H1 (cell line): ENCODE results near the gene RUBCN. TPM values are rescaled to one million over a fixed set of nuclear protein-coding genes. Genes with fewer than 3 reads are reported as not detected.
"Not testable (repeated sequence)": the region's sequence is repeated elsewhere in the genome, so short reads cannot be mapped to it uniquely, and the experiment has no call there.

ENCODE experiments used
- CTCF ChIA-PET: fragments of 300-600 bp; sonication (Branson Sonifier 250); formaldehyde crosslinking; loops from one replicate; lab custom pipeline; 2021; ENCODE audit not compliant: partially characterized antibody; lab: Charles Lee
- POLR2A ChIA-PET: fragments of 300-600 bp; sonication (Branson Sonifier 250); formaldehyde crosslinking; loops from one replicate; lab custom pipeline; 2021; ENCODE audit warnings: inconsistent platforms; ENCODE audit not compliant: partially characterized antibody; lab: Charles Lee
- DNase-seq, 2 experiments: peaks; one replicate each; pipeline versions ENCODE4 v3.0.0 to v3.0.0-alpha.2; 2010 to 2022; ENCODE audit warnings: low spot score in 2 of 2, low read depth in 1 of 2, mixed read lengths in 1 of 2
- FAIRE-seq: peaks from 2 replicates; lab custom pipeline; 2011; peaks lifted over from hg19 to GRCh38; lab: Jason Lieb, UNC
- H2AFZ ChIP-seq: 2 replicates; pipeline ENCODE4 v1.8.1; 2012; ENCODE audit warnings: low read length, inconsistent platforms
- H2AK5ac ChIP-seq: 2 replicates; pipeline ENCODE4 v1.6.1; 2013; ENCODE audit warnings: low read depth, low read length
- H2BK120ac ChIP-seq: replicated peaks from 2 replicates; pipeline ENCODE3; 2013; ENCODE audit warnings: low read depth, low read length, inconsistent platforms
- H2BK12ac ChIP-seq: 2 replicates; pipeline ENCODE4 v1.6.1; 2013; ENCODE audit warnings: low read depth, low read length
- H2BK15ac ChIP-seq: 2 replicates; pipeline ENCODE4 v1.6.1; 2013; ENCODE audit warnings: low read length
- H2BK20ac ChIP-seq: 2 replicates; pipeline ENCODE4 v1.6.1; 2013; ENCODE audit warnings: low read length
- H2BK5ac ChIP-seq: 2 replicates; pipeline ENCODE4 v1.6.1; 2013; ENCODE audit warnings: low read depth, low read length
- H3K14ac ChIP-seq: 2 replicates; pipeline ENCODE4 v1.6.1; 2013; ENCODE audit warnings: inconsistent platforms; ENCODE audit not compliant: insufficient read length
- H3K18ac ChIP-seq: 2 replicates; pipeline ENCODE4 v1.6.1; 2013; ENCODE audit warnings: low read length; ENCODE audit errors: extremely low read depth
- H3K23ac ChIP-seq: 2 replicates; pipeline ENCODE4 v1.6.1; 2013; ENCODE audit warnings: inconsistent platforms; ENCODE audit not compliant: insufficient read length
- H3K23me2 ChIP-seq: 2 replicates; pipeline ENCODE4 v1.6.1; 2013; ENCODE audit warnings: low read depth, low read length
- H3K27ac ChIP-seq: 2 replicates; pipeline ENCODE4 v1.6.1; 2011; ENCODE audit warnings: low read depth, low read length, inconsistent platforms
- H3K27me3 ChIP-seq, 4 experiments: replicated peaks in 1 of 4; 1 replicate in 1 of 4; 2 replicates in 3 of 4; pipeline versions ENCODE4 v1.6.1 to v1.8.1; 2011 to 2013; ENCODE audit warnings: low read length in 3 of 4, mild to moderate bottlenecking in 3 of 4, inconsistent platforms in 2 of 4, mixed read lengths in 2 of 4, moderate library complexity in 1 of 4; ENCODE audit not compliant: control insufficient read depth in 3 of 4, insufficient read depth in 3 of 4; ENCODE audit errors: extremely low read depth in 1 of 4
- H3K36me3 ChIP-seq, 4 experiments: 2 replicates each; pipeline versions ENCODE4 v1.6.1 to v1.8.1; 2011 to 2013; ENCODE audit warnings: mild to moderate bottlenecking in 4 of 4, low read length in 3 of 4, moderate library complexity in 2 of 4, control low read depth in 1 of 4, inconsistent platforms in 1 of 4; ENCODE audit not compliant: insufficient read depth in 4 of 4, control insufficient read depth in 2 of 4
- H3K4ac ChIP-seq: replicated peaks from 2 replicates; pipeline ENCODE3; 2013; ENCODE audit warnings: low read length, low read depth, mixed read lengths, inconsistent platforms; ENCODE audit not compliant: insufficient read length
- H3K4me1 ChIP-seq, 4 experiments: replicated peaks in 1 of 4; 1 replicate in 1 of 4; 2 replicates in 3 of 4; pipeline versions ENCODE4 v1.6.1 to v1.8.1; 2011 to 2013; ENCODE audit warnings: low read length in 3 of 4, inconsistent platforms in 2 of 4, mixed read lengths in 1 of 4; ENCODE audit not compliant: insufficient read depth in 4 of 4, control insufficient read depth in 3 of 4
- H3K4me2 ChIP-seq, 2 experiments: 2 replicates each; pipeline versions ENCODE4 v1.6.1 to v1.8.1; 2011 to 2013; ENCODE audit warnings: low read depth in 2 of 2, low read length in 2 of 2, control low read depth in 1 of 2, inconsistent platforms in 1 of 2, mild to moderate bottlenecking in 1 of 2; ENCODE audit not compliant: insufficient read depth in 1 of 2
- H3K4me3 ChIP-seq, 4 experiments: fragments of 200-600, 300-600 bp in 1 of 4; sonication (generic), shearing (Covaris generic), sonication (Bioruptor Twin) in 1 of 4; 2 replicates each; pipeline versions ENCODE4 v1.5.1 to v1.8.1; 2011 to 2016; ENCODE audit warnings: low read length in 4 of 4, low read depth in 3 of 4, control low read depth in 2 of 4, inconsistent platforms in 2 of 4, mild to moderate bottlenecking in 2 of 4, mixed read lengths in 1 of 4, moderate library complexity in 1 of 4; ENCODE audit not compliant: insufficient read depth in 2 of 4; ENCODE audit errors: extremely low read depth in 1 of 4
- H3K56ac ChIP-seq: replicated peaks from 2 replicates; pipeline ENCODE3; 2013; ENCODE audit warnings: low read depth, mild to moderate bottlenecking, mixed read lengths, low read length, inconsistent platforms; ENCODE audit not compliant: insufficient read length
- H3K79me1 ChIP-seq: 2 replicates; pipeline ENCODE4 v1.6.1; 2013; ENCODE audit warnings: low read depth, low read length, control low read depth
- H3K79me2 ChIP-seq, 2 experiments: 2 replicates each; pipeline versions ENCODE4 v1.6.1 to v1.8.1; 2012 to 2013; ENCODE audit warnings: low read length in 2 of 2, mild to moderate bottlenecking in 2 of 2, inconsistent platforms in 1 of 2; ENCODE audit not compliant: insufficient read depth in 2 of 2, control insufficient read depth in 1 of 2
- H3K9ac ChIP-seq, 4 experiments: replicated peaks in 1 of 4; 1 replicate in 1 of 4; 2 replicates in 3 of 4; pipeline versions ENCODE4 v1.6.1 to v1.8.1; 2011 to 2013; ENCODE audit warnings: low read depth in 3 of 4, low read length in 3 of 4, control low read depth in 2 of 4, mild to moderate bottlenecking in 2 of 4, moderate library complexity in 2 of 4, inconsistent platforms in 1 of 4; ENCODE audit errors: extremely low read depth in 1 of 4
- H3K9me3 ChIP-seq, 2 experiments: 2 replicates each; pipeline versions ENCODE4 v1.6.1 to v1.8.1; 2012 to 2013; ENCODE audit warnings: mild to moderate bottlenecking in 2 of 2, moderate library complexity in 2 of 2, control low read depth in 1 of 2, inconsistent platforms in 1 of 2, low read depth in 1 of 2, low read length in 1 of 2, mixed read lengths in 1 of 2; ENCODE audit not compliant: insufficient read depth in 2 of 2
- H4K20me1 ChIP-seq, 2 experiments: replicated peaks in 1 of 2; 2 replicates each; pipeline versions ENCODE3 to v1.8.1; 2011 to 2013; ENCODE audit warnings: inconsistent platforms in 2 of 2, low read length in 2 of 2, mild to moderate bottlenecking in 1 of 2; ENCODE audit not compliant: insufficient read depth in 2 of 2, control insufficient read depth in 1 of 2
- H4K5ac ChIP-seq: 2 replicates; pipeline ENCODE4 v1.6.1; 2013; ENCODE audit warnings: low read length, low read depth, mixed read lengths, inconsistent platforms; ENCODE audit not compliant: insufficient read length
- H4K8ac ChIP-seq: 2 replicates; pipeline ENCODE4 v1.8.0; 2013; ENCODE audit warnings: mild to moderate bottlenecking, moderate library complexity, low read length, inconsistent platforms; ENCODE audit not compliant: insufficient read depth; ENCODE audit errors: extremely low read depth
- H4K91ac ChIP-seq: replicated peaks from 2 replicates; pipeline ENCODE3; 2013; ENCODE audit warnings: low read length, mixed read lengths, inconsistent platforms; ENCODE audit not compliant: insufficient read length
- WGBS, 2 experiments: shearing (Covaris generic) in 1 of 2; methylation state at CpG; one replicate each; pipeline versions ENCODE4 v1.1.6 to v1.1.7; 2013 to 2015; ENCODE audit warnings: low lambda C conversion rate in 2 of 2, mixed read lengths in 2 of 2, inconsistent platforms in 1 of 2, low coverage in 1 of 2, missing lambda C conversion rate in 1 of 2; ENCODE audit not compliant: insufficient replicate concordance in 2 of 2, insufficient coverage in 1 of 2, insufficient read length in 1 of 2; ENCODE audit errors: extremely low coverage in 1 of 2, missing lambda C conversion rate in 1 of 2; 5-methylcytosine and 5-hydroxymethylcytosine counted together
- polyA plus RNA-seq, 7 experiments: library from polyadenylated mRNA; depleted of rRNA in 3 of 7; stranded (reverse) in 5 of 7; unstranded in 2 of 7; fragments of >200 nt in 5 of 7; fragments of 200-250 nt in 2 of 7; gene quantifications; 1 replicate in 5 of 7; 2 replicates in 1 of 7; 4 replicates in 1 of 7; pipeline versions ENCODE4 v1.2.1 to v1.2.3, GENCODE V29; 2011 to 2013; ENCODE audit warnings: missing spikeins in 2 of 7, mixed read lengths in 2 of 7
- total RNA-seq: library from RNA; stranded (reverse); fragmentation: NEBNext Ultra II Directional; extraction: Animal tissue kit (Norgen Biotek cat#: 25700); gene quantifications from 2 replicates; pipeline ENCODE4 v1.2.1, GENCODE V29; 2021

Gene RUBCN
- total and polyA plus RNA-seq, 2 of the 8 experiments (the other 6 are each of a cell fraction or from before 2014, with no cell fraction given): 9.3 to 21.9 TPM

DNA sequence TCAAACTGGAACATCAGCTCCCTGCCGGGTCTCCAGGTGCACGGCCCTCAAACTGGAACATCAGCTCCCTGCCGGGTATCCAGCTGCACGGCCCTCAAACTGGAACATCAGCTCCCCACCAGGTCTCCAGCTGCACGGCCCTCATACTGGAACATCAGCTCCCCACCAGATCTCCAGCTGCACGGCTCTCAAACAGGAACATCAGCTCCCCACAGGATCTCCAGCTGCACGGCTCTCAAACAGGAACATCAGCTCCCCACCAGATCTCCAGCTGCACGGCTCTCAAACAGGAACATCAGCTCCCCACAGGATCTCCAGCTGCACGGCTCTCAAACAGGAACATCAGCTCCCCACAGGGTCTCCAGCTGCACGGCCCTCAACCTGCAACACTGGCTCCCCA is 99.1 kb downstream of the RUBCN start:
- H3K9ac ChIP-seq, H3K79me2 ChIP-seq, H3K23me2 ChIP-seq, H4K8ac ChIP-seq, H3K9me3 ChIP-seq, H3K4ac ChIP-seq, DNase-seq, H3K23ac ChIP-seq, H2AK5ac ChIP-seq, FAIRE-seq, H4K20me1 ChIP-seq, H2BK5ac ChIP-seq, H3K4me2 ChIP-seq, H2BK20ac ChIP-seq, H3K4me1 ChIP-seq, H3K36me3 ChIP-seq, H3K79me1 ChIP-seq, H4K91ac ChIP-seq, H4K5ac ChIP-seq, H3K27ac ChIP-seq, H3K56ac ChIP-seq, CTCF ChIA-PET, H3K4me3 ChIP-seq, POLR2A ChIA-PET, H3K18ac ChIP-seq, H2BK15ac ChIP-seq, H3K14ac ChIP-seq, H2BK12ac ChIP-seq, H2BK120ac ChIP-seq, H3K27me3 ChIP-seq, H2AFZ ChIP-seq: not testable (repeated sequence)
- WGBS, 2 experiments: 85% methylated on average over 9 of the region's 10 CpGs; no CpG with 5 or more reads in 1 of the 2 experiments
